ENCODE measurements around the gene CNKSR1. TPM values are rescaled to one million over a fixed set of nuclear protein-coding genes. Genes with fewer than 3 reads are reported as not detected.

The CNKSR1 gene
- total RNA-seq, 4 donors from 2014 or later = 28.9 to 160 (median 105) TPM

Other genes starting within 250 kb of the CNKSR1 start
- 10 to 100 TPM; 15.7 to 57.8 (median 48.4) TPM for gene PAFAH2, start 179.4 kb upstream of the CNKSR1 start, total RNA-seq
- not detected for gene EXTL1, start 155.7 kb upstream of the CNKSR1 start, total RNA-seq
- 10 to 100 TPM in 1 of 4 donors, 1 to 10 TPM in 1, under 1 TPM in 1, not detected in 1; 0.18 to 13.2 (median 1.7) TPM for gene SLC30A2, start 131.4 kb upstream of the CNKSR1 start, total RNA-seq
- under 1 TPM in 2 of 4 donors, not detected in 2; 0.53 to 0.95 TPM for gene TRIM63, start 109.9 kb upstream of the CNKSR1 start, total RNA-seq
- gene PDIK1L, start 65.7 kb upstream of the CNKSR1 start, total RNA-seq = 10 to 100 TPM in 3 of 4 donors, 1 to 10 TPM in 1; 8.3 to 13.2 (median 12.4) TPM
- 1 to 10 TPM in 3 of 4 donors, not detected in 1; 1.3 to 6.6 (median 1.3) TPM for gene FAM110D, start 18.4 kb upstream of the CNKSR1 start, total RNA-seq
- not detected for gene C1orf232, start 8.5 kb upstream of the CNKSR1 start, total RNA-seq
- 10 to 100 TPM; 11.7 to 19.5 (median 15.5) TPM for gene ZNF593, start 7.6 kb upstream of the CNKSR1 start, total RNA-seq
- not detected for gene ZNF593OS, start 5.7 kb upstream of the CNKSR1 start, total RNA-seq
- not detected for gene CATSPER4, start 13.1 kb downstream of the CNKSR1 start, total RNA-seq
- gene CEP85, start 56.7 kb downstream of the CNKSR1 start, total RNA-seq = 10 to 100 TPM; 11.0 to 32.2 (median 12.9) TPM
- 10 to 100 TPM; 62.7 to 91.8 (median 89.6) TPM for gene SH3BGRL3, start 102.6 kb downstream of the CNKSR1 start, total RNA-seq
- 10 to 100 TPM in 3 of 4 donors, 1 to 10 TPM in 1; 3.9 to 68.5 (median 18.2) TPM for gene UBXN11, start 129.1 kb downstream of the CNKSR1 start, total RNA-seq
- 100 to 1,000 TPM in 1 of 4 donors, 10 to 100 TPM in 1, 1 to 10 TPM in 2; 4.7 to 135 (median 13.6) TPM for gene CD52, start 140.5 kb downstream of the CNKSR1 start, total RNA-seq
- gene CRYBG2, start 176.6 kb downstream of the CNKSR1 start, total RNA-seq = 10 to 100 TPM in 3 of 4 donors, not detected in 1; 42.0 to 51.9 (median 51.8) TPM
- gene ZNF683, start 195.3 kb downstream of the CNKSR1 start, total RNA-seq = not detected
- gene LIN28A, start 233.3 kb downstream of the CNKSR1 start, total RNA-seq = not detected

Measured in Peyer's patch (tissue), 4 donors.